Jurkat, Clone E6-1 (cell line): ENCODE data around the gene BLOC1S3.

ENCODE experiments used
- DNase-seq: peaks from one replicate; pipeline ENCODE4 v3.0.0-alpha.2; 2011; ENCODE audit warnings: low read depth, low spot score
- H3K4me3 ChIP-seq: 2 replicates; pipeline ENCODE4 v1.5.1; 2011; ENCODE audit warnings: mild to moderate bottlenecking, low read length, control low read depth, moderate library complexity

Gene BLOC1S3

DNA sequence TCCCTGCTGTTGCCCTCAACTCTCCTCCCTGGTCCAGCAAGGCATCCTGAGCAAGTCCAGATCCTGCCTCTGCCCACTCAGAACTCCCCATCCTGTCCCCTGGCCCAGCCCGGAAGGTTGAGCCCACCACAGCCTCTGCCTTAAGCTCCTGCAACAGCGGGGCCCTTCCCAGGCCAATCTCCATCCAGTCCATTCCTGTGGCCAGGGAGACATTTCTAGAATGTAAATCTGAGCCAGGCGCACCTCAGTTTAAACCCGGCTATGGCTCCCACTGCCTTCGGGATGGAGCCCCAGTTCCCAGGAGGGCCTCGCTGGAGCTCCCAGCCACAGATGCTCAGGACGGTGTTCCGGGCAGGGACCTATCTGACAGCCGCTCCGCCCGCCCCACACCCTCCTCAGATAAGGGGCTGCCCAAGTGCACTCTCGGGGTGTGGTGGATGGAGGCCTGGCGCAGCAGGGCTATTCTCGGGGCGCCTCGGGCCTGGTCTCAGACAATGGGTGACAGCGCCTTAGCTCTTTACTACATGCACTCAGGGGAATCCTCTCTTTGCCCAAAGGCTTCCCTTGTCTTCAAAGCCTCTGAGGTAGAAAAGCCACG, 5.9 kb upstream of the BLOC1S3 start:
- DNase-seq, result no peak
- H3K4me3 ChIP-seq, result no peak overlapping the region; the same call in 1 of the 2 replicates

GRCh38 chr19:45173816-45174215, 4.8 kb upstream of the BLOC1S3 start:
- H3K4me3 ChIP-seq, result no peak overlapping the region
- no peak for DNase-seq

DNA sequence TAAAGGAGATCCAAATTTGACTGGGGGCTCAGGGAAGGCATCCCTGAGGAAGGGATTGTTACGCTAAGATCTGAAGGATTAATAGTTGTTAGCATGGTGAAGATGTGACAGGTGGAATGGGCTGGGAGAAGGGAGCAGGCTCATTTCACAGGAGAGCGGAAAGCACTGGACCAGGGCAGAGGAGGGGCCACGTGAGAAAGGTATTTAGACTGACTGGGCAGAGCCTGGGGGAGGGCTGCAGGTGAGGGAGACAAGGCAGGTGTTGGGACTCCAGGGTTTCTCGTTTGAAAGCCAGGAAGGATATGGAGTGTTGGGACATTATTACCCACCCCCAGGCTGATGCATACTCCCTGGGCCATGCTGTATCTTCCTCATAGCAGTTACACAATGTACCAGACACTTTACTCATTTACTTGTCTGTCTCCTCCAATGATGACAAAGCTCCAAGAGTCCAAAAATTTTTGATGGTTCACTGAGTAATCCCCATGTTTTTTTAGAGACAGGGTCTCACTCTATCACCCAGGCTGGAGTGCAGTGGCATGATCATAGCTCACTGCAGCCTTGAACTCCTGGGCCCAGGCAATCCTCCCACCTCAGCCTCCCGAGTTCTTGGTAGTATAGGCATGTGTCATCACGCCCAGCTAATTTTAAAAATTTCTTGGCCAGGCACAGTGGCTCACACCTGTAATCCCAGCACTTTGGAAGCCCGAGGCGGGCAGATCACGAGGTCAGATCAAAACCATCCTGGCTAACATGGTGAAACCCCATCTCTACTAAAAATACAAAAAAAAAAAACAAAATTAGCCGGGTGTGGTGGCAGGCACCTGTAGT, 2.9 kb upstream of the BLOC1S3 start:
- no peak for DNase-seq
- H3K4me3 ChIP-seq, result no peak overlapping the region

GRCh38 chr19:45177817-45178261, 745 bp upstream of the BLOC1S3 start, which contains the start of gene TRAPPC6A:
Gene TRAPPC6A, minus strand, starts transcription at chr19:45178237. Its CDS starts 19 bp downstream, at chr19:45178218.
- H3K4me3 ChIP-seq, result peak within 1 kb of the TSS; percentile 97
- no peak for DNase-seq

GRCh38 chr19:45179072-45179891, 698 bp downstream of the BLOC1S3 start:
- H3K4me3 ChIP-seq, result peak overlapping the region; percentile 97
- DNase-seq, result no peak

GRCh38 chr19:45179892-45180370, 1.3 kb downstream of the BLOC1S3 start:
- H3K4me3 ChIP-seq, result no peak overlapping the region
- no peak for DNase-seq

GRCh38 chr19:45180936-45181335, 2.4 kb downstream of the BLOC1S3 start:
- no peak overlapping the region for H3K4me3 ChIP-seq
- no peak for DNase-seq

- DNase-seq, result no peak
- H3K4me3 ChIP-seq, result no peak overlapping the region
Measured at GRCh38 chr19:45182758-45183157, 4.2 kb downstream of the BLOC1S3 start.

DNA sequence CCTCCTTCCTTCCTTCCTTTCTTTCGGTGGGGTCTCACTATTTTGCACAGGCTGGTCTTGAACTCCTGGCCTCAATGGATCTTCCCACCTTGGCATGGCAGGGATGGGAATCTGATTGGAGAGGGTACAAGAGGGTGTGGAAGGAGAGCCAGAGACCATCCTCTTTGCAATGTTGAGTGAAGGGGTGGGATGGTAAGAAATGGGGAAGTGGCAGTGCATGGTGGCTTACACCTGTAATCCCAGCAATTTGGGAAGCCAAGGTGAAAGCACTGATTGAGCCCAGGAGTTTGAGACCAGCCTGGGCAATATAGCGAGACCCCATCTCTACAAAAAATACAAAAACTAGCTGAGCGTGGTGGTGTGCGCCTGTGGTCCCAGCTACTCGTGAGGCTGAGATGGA, 5.5 kb downstream of the BLOC1S3 start:
- DNase-seq, result no peak
- no peak overlapping the region for H3K4me3 ChIP-seq

DNA sequence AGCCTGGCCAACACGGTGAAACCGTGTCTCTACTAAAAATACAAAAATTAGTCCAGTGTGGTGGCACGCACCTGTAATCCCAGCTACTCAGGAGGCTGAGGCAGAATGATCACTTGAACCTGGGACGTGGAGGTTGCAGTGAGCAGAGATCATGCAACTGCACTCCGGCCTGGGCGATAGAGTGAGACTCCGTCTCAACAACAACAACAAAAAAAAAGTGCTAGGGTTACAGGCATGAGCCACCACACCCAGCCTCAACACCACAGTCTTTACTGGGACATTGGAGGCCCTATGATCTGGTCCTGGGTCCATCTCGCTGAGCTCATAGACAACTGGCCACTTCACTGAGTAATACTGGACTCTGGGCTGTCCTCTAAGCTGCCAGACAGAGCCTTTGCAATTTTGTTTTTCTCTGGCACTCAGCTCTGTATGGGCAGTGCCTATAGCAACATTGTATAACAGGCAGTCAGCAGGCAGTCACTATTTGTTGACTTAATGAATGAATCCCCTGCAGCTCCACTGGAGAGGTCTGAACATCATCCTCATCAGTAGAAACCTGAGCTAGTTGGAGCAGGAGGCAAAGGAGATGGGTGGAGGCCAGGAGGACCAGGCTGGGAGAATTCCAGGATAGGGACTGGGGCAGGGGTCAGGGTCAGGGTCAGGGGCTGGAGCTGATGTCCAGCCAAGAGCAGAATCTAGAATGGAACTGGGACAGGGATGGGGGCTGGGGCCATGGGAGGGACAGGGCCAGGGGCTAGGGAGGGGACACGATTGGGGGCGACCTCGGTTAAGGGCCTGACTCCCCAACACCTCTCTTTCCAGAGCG, 8.1 kb downstream of the BLOC1S3 start:
- no peak overlapping the region for H3K4me3 ChIP-seq
- no peak for DNase-seq

- H3K4me3 ChIP-seq, result no peak overlapping the region
- peak; percentile 50 for DNase-seq
Measured at GRCh38 chr19:45187421-45188100, 9.0 kb downstream of the BLOC1S3 start.

- H3K4me3 ChIP-seq, result no peak overlapping the region
- no peak for DNase-seq
Measured at GRCh38 chr19:45189971-45190370, 11.4 kb downstream of the BLOC1S3 start.

DNA sequence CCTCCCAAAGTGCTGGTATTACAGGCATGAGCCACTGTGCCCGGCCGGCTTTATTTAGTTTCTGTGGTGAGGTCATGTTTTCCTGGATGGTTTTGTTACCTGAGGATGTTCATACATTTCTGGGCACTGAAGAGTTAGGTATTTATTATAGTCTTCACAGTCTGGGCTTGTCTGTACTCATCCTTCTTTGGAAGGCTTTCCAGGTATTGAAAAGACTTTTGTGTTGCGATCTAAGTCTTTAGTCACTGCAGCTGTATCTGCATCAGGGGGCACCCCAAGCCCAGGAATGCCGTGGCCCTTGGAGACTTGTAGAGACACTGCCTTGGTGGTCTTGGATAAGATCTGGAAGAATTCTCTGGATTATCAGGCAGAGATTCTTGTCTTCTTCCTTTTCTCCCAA, 12.8 kb downstream of the BLOC1S3 start:
- no peak overlapping the region for H3K4me3 ChIP-seq
- DNase-seq, result no peak

GRCh38 chr19:45195764-45196163, 17.2 kb downstream of the BLOC1S3 start:
- H3K4me3 ChIP-seq, result no peak overlapping the region
- DNase-seq, result no peak

GRCh38 chr19:45200568-45200967, 22.0 kb downstream of the BLOC1S3 start:
- DNase-seq, result peak; percentile 5
- no peak overlapping the region for H3K4me3 ChIP-seq

DNA sequence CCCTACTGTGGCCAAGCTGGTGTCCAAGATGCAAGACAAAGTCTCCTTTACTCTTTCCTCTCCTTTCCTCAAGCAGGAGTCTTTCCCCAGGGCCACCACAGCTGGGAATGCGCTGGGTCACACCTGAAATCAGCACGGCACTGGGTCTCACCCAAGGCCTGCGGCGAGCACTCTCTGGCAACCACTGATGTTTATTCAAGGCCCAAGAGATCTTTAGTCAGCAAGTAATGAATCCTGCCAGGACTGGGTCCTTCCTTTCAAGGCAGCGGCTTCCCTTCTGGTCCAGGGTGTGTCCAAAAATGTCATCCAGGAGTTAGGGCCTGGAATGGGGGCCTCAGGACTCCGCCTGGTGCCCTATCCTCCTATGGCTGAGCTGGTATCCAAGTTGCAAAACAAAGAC, 24.1 kb downstream of the BLOC1S3 start:
- DNase-seq, result no peak
- H3K4me3 ChIP-seq, result no peak overlapping the region

GRCh38 chr19:45205810-45206209, 27.2 kb downstream of the BLOC1S3 start:
- no peak overlapping the region for H3K4me3 ChIP-seq
- DNase-seq, result no peak

DNA sequence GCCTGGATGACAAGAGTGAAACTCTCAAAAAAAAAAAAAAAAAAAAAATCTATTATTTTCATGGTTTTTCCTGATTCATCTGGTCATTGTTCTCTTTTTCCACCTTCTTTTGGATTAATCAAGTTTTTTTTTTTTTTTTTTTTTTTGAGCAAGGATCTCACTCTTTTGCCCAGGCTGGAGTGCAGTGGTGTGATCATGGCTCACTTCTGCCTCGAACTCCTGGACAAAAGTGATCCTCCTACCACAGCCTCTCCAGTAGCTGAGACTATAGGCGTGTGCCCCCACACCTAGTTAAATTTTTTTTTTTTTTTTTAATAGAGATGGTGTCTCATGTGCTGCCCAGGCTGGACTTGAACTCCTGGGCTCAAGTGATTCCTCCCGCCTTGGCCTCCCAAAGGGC, 27.7 kb downstream of the BLOC1S3 start:
- H3K4me3 ChIP-seq, result no peak overlapping the region

More for the DNA sequence above, 27.7 kb downstream of the BLOC1S3 start:
- no peak for DNase-seq
